OCI-LY3 (cell line): ENCODE results near the gene FBXL20.

Experiments used
- H2AFZ ChIP-seq: fragments of 200-600, 300-600 bp; shearing (Covaris generic); 2 replicates; pipeline ENCODE4 v1.6.0; 2014; ENCODE audit warnings: antibody characterized with exemption, low read depth, low read length
- H3K27ac ChIP-seq: fragments of 200-600, 300-600 bp; sonication (generic); 2 replicates; pipeline ENCODE4 v1.5.1; 2014; ENCODE audit warnings: mild to moderate bottlenecking, low read length, moderate library complexity, mixed read lengths
- H3K27me3 ChIP-seq: fragments of 200-600, 300-600 bp; sonication (generic); 2 replicates; pipeline ENCODE4 v1.6.1; 2014; ENCODE audit warnings: low read depth, low read length, mixed read lengths
- H3K36me3 ChIP-seq: fragments of 200-600, 300-600 bp; sonication (generic); replicated peaks from 2 replicates; pipeline ENCODE3; 2014; ENCODE audit warnings: low read depth, low read length, mixed read lengths
- H3K4me1 ChIP-seq: fragments of 300-600, 200-600 bp; sonication (generic); 2 replicates; pipeline ENCODE4 v1.6.1; 2014; ENCODE audit warnings: low read length, mixed read lengths
- H3K4me2 ChIP-seq: fragments of 200-600, 300-600 bp; sonication (generic); 2 replicates; pipeline ENCODE4 v1.6.1; 2014; ENCODE audit warnings: low read length, mixed read lengths
- H3K4me3 ChIP-seq: fragments of 300-600, 200-600 bp; sonication (generic); 2 replicates; pipeline ENCODE4 v1.5.1; 2014; ENCODE audit warnings: antibody characterized with exemption, mild to moderate bottlenecking, low read length, moderate library complexity
- H3K79me2 ChIP-seq: fragments of 300-600, 200-600 bp; shearing (Covaris generic); 2 replicates; pipeline ENCODE4 v1.6.1; 2014; ENCODE audit warnings: mild to moderate bottlenecking, low read length, mixed read lengths
- H3K9ac ChIP-seq: fragments of 300-600, 200-600 bp; shearing (Covaris generic); 2 replicates; pipeline ENCODE4 v1.6.0; 2014; ENCODE audit warnings: mild to moderate bottlenecking, low read length, moderate library complexity
- H3K9me3 ChIP-seq: fragments of 200-600, 300-600 bp; shearing (Covaris generic); 2 replicates; pipeline ENCODE4 v1.6.1; 2014; ENCODE audit warnings: low read length, mixed read lengths; ENCODE audit not compliant: insufficient read depth
- H4K20me1 ChIP-seq: fragments of 200-600, 300-600 bp; sonication (generic); 2 replicates; pipeline ENCODE4 v1.6.1; 2016; ENCODE audit warnings: low read length, mixed read lengths; ENCODE audit not compliant: insufficient read depth
- EZH2phosphoT487 ChIP-seq: fragments of 200-600 bp; shearing (Covaris generic); IDR thresholded peaks from 2 replicates; pipeline ENCODE4 v1.6.1; 2018; ENCODE audit warnings: antibody characterized with exemption, mixed run types, low read depth
- TF ChIP-seq, protein P1 (sequence below): fragments of 200-600, 300-600 bp; sonication (generic); IDR thresholded peaks from 2 replicates; pipeline ENCODE4 v1.5.1; 2014; ENCODE audit warnings: antibody characterized with exemption, low read length, low read depth

Gene FBXL20

GRCh38 chr17:39404542-39405378 is 3.3 kb upstream of the FBXL20 start:
- peak overlapping the region; percentile 9; the same call in 1 of the 2 replicates for H3K4me3 ChIP-seq
- TF ChIP-seq, protein P1, sequence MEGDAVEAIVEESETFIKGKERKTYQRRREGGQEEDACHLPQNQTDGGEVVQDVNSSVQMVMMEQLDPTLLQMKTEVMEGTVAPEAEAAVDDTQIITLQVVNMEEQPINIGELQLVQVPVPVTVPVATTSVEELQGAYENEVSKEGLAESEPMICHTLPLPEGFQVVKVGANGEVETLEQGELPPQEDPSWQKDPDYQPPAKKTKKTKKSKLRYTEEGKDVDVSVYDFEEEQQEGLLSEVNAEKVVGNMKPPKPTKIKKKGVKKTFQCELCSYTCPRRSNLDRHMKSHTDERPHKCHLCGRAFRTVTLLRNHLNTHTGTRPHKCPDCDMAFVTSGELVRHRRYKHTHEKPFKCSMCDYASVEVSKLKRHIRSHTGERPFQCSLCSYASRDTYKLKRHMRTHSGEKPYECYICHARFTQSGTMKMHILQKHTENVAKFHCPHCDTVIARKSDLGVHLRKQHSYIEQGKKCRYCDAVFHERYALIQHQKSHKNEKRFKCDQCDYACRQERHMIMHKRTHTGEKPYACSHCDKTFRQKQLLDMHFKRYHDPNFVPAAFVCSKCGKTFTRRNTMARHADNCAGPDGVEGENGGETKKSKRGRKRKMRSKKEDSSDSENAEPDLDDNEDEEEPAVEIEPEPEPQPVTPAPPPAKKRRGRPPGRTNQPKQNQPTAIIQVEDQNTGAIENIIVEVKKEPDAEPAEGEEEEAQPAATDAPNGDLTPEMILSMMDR: no peak
- no peak for TF ChIP-seq EZH2phosphoT487
- no peaks in the 10 kb centered on the region for H3K9me3 ChIP-seq
- H3K4me2 ChIP-seq: peak overlapping the region; percentile 40
- peak overlapping the region; percentile 8; the same call in 1 of the 2 replicates for H3K9ac ChIP-seq
- peak overlapping the region; percentile 80 for H3K27ac ChIP-seq
- peaks cover 13% of the 10 kb centered on the region for H3K79me2 ChIP-seq
- peaks cover 33% of the 10 kb centered on the region for H3K36me3 ChIP-seq
- peaks cover 34% of the 10 kb centered on the region for H3K4me1 ChIP-seq
- no peaks in the 10 kb centered on the region for H3K27me3 ChIP-seq
- no peak overlapping the region for H2AFZ ChIP-seq
- peaks cover 15% of the 10 kb centered on the region; the same call in 1 of the 2 replicates for H4K20me1 ChIP-seq

GRCh38 chr17:39402890-39403605 is 1.6 kb upstream of the FBXL20 start:
- no peaks in the 10 kb centered on the region for H3K27me3 ChIP-seq
- H3K4me2 ChIP-seq: peak overlapping the region; percentile 70
- H3K36me3 ChIP-seq: peaks cover 17% of the 10 kb centered on the region
- no peaks in the 10 kb centered on the region for H3K9me3 ChIP-seq
- peak overlapping the region; percentile 89 for H3K4me3 ChIP-seq
- H2AFZ ChIP-seq: no peak overlapping the region
- H3K27ac ChIP-seq: no peak overlapping the region
- no peak overlapping the region for H3K9ac ChIP-seq
- no peak for TF ChIP-seq EZH2phosphoT487
- TF ChIP-seq, protein P1: no peak
- H3K4me1 ChIP-seq: peaks cover 34% of the 10 kb centered on the region
- peaks cover 13% of the 10 kb centered on the region for H3K79me2 ChIP-seq
- H4K20me1 ChIP-seq: peaks cover 15% of the 10 kb centered on the region; the same call in 1 of the 2 replicates

DNA sequence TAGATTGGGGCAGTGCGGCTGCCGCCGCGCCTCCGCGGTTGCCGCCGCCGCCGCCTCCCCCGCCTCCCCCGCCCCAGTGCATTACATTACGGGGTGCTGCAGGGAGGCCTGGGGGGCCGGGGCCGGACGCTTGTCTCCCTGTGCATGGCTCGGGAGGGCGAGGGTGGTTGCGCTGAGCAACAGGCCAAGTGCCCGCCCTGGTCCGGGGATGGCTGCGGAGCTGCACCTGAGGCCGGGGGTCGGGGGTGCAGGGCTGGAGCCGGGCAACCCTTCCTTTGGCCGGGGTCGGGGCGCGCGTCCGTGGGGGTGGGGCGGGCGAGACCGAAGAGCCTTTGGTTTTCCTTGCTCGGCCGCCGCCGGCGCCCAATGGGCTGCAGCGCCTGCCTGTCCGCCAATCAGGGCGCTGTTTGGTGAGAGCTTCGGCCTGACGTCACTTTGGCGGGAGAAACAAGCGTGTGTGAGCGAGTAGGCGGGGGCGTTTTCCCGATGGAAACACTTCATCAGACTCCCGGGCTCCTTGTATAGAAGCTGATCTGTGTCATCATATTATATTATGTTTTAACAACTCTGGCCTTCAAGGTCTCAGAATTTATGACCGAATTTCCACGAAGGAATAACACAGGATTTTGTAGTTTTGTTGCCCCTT is 941 bp upstream of the FBXL20 start:
- TF ChIP-seq, protein P1: no peak
- no peak for TF ChIP-seq EZH2phosphoT487
- Histone ChIP-seq H3K4me1 (peaks cover 34% of the 10 kb centered on the region), H3K36me3 (peaks cover 10% of the 10 kb centered on the region), H3K9ac (peak overlapping the region; percentile 76), H2AFZ (peak overlapping the region; percentile 67; the same call in 1 of the 2 replicates), H3K79me2 (peaks cover 13% of the 10 kb centered on the region), H3K27me3 (no peaks in the 10 kb centered on the region), H3K4me2 (peak overlapping the region; percentile 70), H4K20me1 (peaks cover 15% of the 10 kb centered on the region; the same call in 1 of the 2 replicates), H3K27ac (peak overlapping the region; percentile 50), H3K9me3 (no peaks in the 10 kb centered on the region), H3K4me3 (peak overlapping the region; percentile 89)
